DMS153 (cell line): ENCODE data around the gene RNF217.
"Not testable (repeated sequence)": the region's sequence is repeated elsewhere in the genome, so short reads cannot be mapped to it uniquely, and the experiment has no call there.

Experiments used
- DNase-seq: peaks from one replicate; lab custom pipeline; 2025; lab: John Stamatoyannopoulos, UW

RNF217 gene

DNA sequence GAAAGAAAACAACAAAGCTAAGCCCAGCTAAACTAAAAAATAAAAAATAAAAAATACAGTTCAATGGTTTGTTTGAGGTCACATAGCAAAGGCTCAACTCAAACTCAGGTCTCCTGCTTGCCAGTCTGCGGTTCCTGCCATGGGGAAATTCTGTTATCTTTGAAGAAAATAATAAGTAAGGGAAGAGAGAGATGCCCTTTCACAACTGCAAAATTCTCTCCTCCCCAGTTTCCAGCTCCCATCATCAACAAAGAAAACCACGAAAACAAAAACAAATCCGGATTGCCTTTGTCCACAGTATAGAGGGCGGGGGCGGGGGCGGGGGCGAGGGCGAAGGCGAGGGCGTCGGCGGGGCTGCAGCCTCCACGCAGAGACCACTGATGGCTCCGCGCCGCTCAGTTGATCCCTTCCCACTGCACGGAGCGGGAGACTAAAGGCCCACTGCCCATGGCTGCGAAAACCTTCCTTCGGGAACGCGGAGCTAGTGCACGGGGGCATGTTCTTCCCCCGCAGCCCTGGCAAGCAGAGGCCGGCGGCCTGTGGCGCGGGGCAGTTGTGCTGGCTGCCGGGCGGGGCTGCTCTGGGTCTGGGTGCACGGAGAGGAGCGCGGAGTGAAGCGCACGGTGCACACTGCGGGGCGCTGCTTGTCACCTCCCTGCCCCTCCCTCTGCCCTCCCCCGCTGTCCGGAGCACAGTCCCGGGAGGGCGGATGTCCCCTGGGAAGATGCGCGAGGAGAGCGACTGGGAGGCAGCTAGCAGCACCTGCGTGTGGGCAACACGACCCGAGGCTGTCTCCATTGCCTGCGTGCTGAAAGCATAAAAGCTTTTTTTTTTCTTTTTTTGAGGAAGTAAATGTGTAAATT, 137.2 kb downstream of the RNF217 start:
- peak; percentile 78 for DNase-seq

DNA sequence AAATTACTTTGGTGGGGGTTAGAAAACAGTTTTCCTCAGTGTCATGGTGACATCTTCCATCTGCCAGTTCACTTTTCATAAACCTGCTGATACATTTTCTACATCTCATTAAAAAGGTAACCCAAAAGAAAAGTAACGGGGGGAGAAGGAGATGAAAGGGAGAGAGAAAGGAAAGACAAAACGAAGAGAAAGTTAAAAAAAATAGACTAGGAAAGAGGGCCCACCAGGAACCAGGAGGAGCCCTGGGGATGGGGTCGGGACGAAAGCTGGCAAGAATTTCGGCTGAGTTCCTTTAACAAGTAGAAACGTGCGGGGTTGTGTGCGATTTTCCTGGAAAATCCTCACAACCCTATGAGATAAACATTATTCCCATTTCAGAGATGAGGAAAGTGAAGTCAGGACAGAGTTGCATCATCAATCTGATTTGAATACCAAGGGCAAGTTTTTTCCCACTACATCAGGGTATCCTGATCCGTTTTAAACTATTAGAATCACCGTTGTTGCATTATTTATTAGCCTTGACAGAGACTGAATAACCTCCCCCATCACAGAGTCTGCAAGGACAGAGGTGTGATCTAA, 137.9 kb downstream of the RNF217 start:
- DNase-seq = no peak

DNA sequence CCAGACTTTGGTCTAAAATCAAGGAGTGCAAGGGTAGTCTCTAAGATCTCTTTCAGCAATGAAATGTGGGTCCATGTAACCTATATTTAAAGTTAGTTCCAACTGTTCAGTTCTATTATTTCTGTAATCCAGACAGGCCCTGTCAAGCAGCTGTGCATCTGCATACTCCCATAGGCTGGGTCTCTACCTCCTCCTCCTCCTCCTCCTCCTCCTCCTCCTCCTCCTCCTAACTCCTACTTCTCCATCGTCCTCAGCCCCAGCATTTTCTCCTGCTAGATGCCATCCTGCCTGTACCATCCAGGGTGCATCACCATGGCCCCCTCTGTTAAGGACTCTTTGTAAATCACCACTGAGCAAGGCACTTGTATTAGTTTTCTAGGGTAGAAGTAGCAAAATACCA, 138.9 kb downstream of the RNF217 start:
- DNase-seq = no peak

DNA sequence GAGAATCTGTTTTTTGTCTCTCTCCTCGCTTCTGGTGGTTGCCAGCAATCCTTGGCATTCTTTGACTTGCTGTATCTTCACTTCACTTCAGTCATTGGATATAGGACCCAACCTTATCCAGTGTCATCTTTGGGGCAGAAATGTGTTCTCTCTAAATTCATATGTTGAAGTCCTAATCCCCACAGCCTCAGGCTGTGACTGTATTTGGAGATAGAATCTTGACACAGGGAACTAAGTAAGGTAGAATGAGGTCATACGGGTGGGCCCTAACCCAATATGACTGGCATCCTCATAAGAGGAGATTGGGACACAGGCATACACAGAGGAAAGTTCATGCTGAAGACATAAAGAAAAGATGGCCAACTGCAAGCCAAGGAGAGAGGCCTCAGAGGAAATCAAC, 139.4 kb downstream of the RNF217 start:
- DNase-seq = no peak

DNA sequence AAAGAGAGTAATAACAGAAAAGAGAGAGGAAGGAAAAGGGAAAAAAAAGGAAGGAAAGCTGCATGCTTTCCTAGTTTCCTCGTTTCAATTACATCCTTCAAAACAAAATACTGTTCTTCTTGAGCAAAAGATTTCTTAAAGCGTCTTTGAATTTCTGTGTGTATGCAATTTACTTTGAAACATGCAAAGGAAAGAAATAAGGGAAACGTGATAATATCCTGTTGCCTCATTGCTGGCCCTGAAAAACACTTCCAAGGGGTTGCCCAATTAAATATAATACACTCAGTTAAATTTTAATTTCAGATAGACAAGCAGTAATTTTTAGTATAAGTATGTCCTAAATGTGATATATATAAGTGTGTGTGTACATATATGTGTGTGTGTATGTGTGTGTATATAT, 140.2 kb downstream of the RNF217 start:
- no peak for DNase-seq

DNA sequence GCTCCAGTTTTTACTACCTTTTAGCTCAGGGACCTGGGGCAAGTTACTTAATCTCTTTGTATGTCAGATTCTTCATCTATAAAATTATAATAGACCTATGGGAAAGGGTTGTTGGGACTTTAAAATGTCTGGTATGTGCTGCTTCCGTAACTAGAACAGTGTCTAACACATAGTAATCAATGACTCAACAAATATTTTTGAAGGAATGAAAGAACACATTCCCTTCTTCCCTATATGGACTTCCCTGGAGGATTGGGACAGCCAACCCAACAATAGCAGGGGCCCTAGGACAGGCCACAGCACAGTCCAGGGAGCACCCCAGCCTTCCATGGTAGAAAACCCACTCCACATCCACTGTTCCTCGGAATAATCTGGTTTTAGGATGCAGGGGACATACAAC, 140.7 kb downstream of the RNF217 start:
- DNase-seq = no peak

DNA sequence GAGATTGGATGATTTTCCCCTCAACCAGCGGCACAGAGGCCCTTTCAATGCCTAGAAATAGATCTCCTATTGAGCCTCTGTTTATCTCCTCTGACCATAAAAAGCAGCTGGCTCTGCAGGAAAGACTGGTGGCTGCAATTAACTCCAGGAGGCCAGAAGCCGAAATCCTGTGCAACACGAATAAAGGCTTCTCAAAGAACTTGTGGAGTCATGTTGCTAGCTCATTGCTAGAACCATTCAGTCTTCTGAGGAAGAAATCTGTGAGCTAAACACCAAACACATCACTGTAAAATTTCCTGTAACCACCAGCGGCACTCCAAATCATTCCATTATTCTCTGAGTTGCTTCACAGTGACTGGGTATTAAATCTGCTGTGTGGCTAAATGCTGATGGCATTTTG, 142.2 kb downstream of the RNF217 start:
- DNase-seq = peak; percentile 31

DNA sequence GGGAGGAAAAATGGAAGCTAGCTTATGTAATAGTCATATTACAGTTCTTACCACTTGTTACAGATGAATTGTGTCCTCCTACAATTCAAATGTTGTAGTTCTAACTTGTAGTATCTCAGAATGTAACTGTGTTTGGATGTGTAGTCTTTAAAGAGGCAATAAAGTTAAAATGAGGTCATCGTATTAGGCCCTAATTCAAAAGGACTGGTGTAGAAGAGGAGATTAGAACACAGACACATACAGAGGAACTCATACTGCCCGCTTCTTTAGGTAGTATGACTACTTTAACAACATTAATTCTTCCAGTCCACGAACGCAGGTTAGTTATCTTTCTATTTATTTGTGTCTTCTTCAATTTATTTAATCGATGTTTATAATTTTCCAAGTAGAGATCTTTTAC, 144.8 kb downstream of the RNF217 start:
- DNase-seq = no peak

DNA sequence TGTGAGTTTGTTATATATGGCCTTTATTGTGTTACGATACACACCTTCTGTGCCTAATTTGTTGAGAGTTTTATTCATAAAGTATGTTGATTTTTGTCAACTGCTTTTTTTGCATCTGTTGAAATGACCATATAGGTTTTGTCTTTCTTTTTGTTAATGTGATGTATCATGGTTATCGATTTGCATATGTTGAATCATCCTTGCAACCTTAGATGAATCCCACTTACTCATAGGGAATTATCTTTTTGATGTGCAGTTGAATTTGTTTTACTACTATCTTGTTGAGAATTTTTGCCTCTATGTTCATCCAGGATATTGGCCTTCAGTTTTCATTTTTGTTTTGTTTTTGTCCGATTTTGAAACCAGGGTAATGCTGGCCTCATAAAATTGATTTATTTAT, 145.7 kb downstream of the RNF217 start:
- DNase-seq = no peak

DNA sequence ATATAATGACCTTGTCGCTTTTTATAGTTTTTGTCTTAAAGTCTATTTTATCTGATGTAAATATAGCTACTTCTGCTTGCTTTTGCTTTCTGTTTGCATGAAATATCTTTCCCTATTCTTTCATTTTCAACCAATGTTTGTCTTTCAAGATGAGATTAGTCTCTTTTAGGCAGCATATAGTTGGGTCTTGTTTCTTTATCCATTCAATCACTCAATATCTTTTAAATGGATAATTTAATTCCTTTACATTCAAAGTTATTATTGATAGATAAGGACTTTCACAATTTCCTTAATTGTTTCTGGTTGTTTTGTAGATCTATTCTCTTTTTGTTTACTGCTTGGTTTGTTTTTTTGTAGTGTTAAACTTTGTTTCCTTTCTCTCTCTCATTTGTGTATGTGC, 147.8 kb downstream of the RNF217 start:
- DNase-seq = no peak

DNA sequence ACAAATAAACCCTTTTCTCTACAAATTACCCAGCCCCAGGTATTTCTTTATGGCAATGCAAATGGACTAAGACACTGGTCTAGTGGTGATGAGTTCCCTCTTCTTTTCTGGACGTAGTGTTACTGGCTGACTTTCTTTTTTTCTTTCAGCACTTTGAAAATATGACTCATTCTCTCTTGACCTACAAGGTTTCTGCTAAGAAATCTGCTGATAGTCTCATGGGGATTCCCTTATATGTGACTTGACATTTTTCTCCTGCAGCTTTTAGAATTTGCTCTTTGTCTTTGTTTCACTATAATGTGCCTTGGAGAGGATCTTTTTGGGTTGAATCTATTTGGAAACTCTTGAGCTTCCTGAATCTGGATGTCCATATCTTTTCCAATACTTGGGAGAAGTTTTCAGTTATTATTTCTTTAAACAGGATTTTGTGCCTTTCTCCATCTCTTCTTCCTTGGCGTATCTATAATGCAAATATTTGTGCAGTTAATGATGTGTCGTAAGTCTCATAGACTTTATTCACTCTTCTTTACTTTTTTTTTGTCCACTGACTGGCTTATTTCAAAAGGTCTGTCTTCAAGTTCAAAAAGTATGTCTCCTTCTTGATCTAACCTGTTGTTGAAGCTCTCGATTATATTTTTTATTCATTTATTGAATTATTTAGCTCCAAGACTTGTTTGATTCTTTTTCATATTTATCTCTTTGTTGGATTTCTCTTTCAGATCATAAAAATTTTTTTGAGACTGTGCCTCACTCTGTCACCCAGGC, 149.2 kb downstream of the RNF217 start:
- no peak for DNase-seq

DNA sequence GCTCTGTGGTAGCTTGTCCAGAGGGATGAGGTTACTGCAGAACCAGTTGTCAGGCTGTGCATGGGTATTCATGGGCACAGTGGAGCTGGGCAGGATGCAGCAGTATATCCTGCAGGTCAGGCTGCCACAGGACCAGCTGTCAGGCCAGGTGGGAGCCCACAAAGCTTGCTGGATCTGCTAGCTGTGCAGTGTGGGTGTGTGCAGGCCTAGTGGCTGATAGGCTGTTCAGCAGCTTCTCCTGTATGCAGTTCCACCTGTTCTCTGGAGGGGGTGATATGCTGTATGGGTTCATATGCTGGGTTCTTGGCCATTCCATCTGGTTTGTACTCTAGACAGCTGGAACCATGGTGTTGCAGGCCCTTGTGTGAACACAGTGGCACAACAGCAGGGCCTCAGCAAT, 150.7 kb downstream of the RNF217 start:
- DNase-seq = no peak

DNA sequence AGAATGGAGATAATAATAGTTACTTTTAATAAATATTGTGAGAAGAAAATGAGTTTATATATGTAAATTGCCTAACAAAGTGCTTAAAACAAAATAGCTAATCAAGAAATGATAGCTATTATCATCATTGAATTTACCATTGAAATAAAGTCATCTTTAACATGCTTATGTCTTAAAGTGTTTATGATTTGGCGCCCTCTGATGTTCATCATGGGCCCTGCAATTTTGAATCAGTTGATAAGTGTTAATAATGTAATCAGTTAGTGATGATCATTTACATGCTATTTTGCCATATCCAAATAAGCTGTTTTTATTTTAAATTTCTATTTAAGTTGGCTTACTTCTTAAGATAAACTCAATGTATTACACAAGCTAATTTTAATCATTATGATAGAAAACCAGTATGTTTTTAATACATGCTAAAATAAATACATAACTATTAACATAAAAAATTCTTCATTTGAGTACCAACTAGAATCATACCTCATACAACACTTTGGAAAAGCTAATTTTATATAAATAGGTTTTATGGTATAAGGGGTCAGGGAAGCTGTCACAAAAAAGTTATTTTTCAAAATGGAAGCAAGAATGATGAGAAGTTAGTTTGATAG, 152.1 kb downstream of the RNF217 start:
- DNase-seq = peak; percentile 12

DNA sequence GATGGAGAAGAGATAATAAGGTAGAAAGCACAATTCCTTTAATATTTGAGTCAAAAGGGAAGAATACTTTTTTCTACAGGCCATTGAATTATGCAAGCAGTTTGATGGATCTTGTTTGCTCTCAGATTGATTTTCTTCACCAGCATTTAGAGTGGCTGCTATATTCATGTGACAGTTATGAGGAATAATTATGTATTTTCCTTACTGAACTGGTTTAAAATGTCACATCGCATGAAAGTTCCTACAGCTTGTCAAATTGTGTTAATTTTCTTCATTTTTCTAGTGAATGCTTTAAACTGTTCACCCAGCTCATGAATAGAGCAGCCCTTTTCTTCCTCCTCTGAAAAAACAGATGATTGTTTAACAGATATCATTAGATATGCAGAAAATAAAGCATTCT, 153.9 kb downstream of the RNF217 start:
- DNase-seq = no peak

DNA sequence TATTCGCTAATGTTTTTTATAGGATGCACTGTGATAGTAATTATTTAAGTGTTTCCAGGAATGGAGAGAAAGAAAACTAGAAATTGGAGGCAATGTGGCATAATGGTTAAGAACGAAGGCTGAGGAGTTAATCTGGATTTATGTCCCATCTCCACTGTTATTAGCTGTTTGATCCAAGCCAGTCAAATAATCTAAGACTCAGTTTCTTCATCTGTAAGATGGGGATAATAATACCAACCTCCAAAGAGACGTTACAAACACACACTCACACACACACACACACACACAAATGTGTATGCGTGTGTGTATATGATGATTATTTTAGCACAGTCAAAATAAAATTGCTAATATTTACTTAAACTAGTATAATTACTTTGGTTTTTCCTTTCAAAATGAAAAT, 154.5 kb downstream of the RNF217 start:
- DNase-seq = no peak

DNA sequence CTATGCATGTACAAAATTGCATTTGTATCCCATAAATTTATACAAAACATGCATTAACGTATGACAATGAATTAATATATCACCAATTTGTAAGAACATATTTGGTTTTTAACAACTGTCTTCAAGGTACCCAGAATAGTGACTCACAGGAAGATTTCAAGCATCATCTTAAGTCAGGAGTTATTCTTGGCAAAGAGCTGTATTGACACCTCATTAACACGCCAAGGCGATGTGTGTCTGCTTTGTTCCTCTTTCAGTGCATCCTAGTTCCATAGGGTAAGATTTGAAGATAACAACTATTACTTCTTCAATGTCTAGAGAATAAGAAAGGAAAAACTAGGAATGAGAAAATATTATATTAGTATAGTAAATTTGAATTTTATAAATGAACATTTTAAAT, 155.6 kb downstream of the RNF217 start:
- no peak for DNase-seq

DNA sequence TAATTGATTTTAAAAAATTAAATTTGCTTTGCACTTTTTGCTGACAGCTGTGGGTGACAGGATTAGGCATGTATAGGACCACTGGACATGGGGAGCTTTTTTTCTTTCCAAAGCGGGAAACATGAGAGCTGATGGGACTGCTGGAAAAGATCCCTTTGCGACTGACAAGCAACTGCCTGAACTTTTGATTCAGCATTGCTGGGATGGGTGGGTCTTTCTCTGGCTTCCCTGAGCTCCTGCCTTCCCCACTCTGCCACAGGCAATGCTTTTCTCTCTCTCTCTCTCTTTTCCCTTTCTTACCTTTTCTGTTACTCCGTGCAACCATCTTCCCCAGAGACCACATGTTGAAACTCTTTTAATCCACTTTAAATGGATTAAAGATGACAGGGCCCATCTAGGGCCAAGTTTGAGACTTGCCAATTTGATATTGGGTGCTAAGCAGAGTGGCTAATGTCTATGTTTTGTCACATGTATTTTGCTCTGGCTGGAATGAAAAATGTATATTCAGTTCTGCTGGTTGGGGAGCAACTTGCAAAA, 157.9 kb downstream of the RNF217 start:
- DNase-seq = no peak

DNA sequence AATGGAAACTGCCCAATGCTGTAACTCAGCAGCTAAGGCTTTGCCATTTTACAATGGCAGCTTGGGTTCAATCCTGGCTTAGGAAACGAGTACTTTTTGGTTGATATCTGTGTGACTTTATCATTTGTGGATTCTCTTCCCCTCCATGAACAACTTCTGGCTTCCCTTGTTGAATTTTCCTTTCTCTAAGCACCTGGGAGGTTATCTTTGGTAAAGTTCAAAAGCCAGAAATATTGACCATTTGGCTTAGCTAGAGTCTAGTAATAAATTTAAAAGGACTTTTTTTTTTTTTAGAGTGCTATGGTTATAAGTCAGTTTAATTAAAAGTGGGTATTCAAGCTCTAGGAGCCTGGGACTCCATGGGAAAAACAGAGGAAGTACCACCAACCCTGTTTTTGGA, 159.7 kb downstream of the RNF217 start:
- DNase-seq = no peak

DNA sequence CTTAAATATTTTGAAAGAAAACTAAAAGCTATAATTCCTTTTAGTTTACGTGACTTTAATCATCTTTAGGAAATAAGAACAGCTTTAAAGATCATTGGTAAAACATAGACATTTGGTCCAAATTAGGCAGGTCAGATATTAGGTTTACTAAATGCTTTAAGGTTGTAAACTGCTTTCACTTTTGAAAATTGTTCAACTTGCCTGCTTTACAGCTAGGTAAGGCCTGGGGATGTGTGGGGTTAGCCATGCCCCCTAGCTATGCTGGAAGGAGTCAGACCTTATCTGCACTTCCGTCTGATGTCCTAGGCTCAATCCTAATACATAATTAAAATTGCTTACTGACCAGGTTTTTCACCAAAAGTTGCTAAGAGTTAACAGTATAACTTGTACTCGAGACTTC, 160.8 kb downstream of the RNF217 start:
- no peak for DNase-seq

DNA sequence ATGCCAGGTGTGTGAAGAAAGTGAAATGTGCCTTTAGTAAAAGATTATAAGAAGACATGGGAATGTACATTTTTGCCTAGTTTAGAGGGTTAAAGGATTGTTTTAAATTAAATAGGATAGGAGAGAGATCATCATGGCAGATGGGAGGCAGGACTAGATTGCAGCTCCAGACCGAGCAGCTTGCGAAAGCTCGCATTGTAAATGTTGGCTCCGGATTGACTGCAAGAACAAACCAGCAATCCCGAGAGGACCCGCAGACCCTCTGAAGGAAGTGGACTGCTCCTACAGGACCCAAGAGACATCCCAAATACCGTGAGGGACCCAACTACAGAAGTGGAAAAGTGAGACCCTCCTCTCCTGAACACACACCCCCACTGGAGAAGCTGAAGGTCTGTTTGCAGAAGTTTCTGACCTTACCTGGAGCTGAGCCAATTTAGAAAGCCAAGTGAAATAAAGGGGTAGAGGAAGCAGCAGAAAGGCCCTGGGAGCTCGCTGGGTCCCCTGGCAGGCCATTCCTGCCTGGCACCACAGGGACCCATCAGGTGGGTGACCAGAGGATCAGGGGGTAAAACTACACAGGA, 161.3 kb downstream of the RNF217 start:
- DNase-seq = no peak

DNA sequence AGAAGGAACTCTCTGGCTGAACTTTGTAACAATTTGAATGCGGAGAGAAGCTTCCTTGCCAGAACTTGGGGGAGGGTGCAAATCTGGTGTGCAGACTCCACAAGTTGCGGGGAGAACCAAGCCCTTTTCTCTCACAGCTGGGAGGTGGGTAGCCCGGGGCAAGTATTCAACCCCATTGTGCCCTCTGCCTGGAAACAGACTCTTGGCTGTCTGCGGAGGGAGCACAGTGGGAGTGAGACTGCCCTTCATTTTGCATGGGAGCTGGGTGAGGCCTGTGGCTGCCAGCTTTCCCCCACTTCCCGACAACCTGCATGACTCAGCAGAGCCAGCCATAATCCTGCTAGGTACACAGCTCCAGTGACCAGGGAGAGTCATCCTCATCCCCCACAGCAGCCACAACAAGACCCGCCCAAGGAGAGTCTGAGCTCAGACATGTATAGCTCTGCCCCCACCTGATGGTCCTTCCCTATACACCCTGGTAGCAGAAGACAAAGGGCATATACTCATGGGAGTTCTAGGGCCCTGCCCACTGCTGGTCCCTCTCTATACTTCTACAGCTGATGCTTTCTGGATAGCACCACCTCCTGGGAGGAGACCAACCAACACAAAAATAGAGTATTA, 161.9 kb downstream of the RNF217 start:
- no peak for DNase-seq

DNA sequence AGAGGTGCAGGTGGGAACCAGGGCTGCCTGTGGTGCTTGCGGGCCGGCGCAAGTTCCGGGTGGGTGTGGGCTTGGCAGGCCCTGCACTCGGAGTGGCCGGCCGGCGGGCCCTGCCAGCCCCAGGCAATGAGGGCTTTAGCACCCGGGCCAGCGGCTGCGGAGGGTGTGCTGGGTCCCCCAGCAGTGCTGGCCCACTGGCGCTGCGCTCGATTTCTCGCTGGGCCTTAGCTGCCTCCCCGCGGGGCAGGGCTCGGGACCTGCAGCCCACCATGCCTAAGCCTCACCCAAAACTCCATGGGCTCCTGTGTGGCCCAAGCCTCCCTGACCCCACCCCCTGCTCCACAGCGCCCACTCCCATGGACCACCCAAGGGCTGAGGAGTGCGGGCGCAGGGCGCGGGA, 163.6 kb downstream of the RNF217 start:
- not testable (repeated sequence) for DNase-seq
